ENCODE measurements around the gene MIB2. TPM values are rescaled to one million over a fixed set of nuclear protein-coding genes. Genes with fewer than 3 reads are reported as not detected.
"Not testable (repeated sequence)": the region's sequence is repeated elsewhere in the genome, so short reads cannot be mapped to it uniquely, and the experiment has no call there.

Gene MIB2
- total RNA-seq, 1 donor from 2014 or later, result 108 TPM

DNA sequence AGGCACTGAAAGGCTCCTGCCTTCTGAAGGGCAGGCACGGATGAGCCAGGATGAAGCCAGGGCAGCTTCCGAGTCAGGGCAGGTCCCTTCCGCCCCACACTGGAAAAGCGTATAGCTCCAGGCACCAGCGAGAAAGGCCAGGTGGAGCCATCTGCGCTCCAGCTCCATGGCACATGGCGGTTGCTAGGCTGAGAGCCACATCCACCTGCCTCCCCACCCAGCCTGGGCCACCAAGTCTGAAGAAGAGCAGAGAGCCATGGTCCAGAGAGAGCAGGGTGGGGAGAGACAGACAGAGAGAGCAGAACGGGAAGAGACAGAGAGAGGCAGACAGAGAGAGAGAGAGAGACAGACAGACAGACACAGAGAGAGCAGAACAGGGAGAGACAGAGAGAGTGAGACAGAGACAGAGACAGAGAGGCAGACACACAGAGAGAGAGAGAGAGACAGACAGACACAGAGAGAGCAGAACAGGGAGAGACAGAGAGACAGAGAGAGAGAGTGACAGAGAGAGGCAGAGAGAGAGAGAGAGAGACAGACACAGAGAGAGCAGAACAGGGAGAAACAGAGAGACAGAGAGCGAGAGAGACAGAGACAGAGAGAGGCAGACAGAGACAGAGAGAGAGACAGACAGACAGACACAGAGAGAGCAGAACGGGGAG, 20.6 kb upstream of the MIB2 start:
- no peak for DNase-seq (ENCODE audit: extremely low spot score, unreplicated experiment)
- Mint-ChIP-seq H3K27me3 (ENCODE audit: unreplicated experiment) (no peaks in the 10 kb centered on the region), H3K36me3 (ENCODE audit: unreplicated experiment) (no peaks in the 10 kb centered on the region), H3K4me1 (ENCODE audit: unreplicated experiment) (peaks cover 12% of the 10 kb centered on the region), H3K9me3 (ENCODE audit: unreplicated experiment) (no peaks in the 10 kb centered on the region), H3K4me3 (ENCODE audit: unreplicated experiment) (no peak overlapping the region), H3K27ac (ENCODE audit: unreplicated experiment) (no peak overlapping the region)
- TF ChIP-seq, protein P1, sequence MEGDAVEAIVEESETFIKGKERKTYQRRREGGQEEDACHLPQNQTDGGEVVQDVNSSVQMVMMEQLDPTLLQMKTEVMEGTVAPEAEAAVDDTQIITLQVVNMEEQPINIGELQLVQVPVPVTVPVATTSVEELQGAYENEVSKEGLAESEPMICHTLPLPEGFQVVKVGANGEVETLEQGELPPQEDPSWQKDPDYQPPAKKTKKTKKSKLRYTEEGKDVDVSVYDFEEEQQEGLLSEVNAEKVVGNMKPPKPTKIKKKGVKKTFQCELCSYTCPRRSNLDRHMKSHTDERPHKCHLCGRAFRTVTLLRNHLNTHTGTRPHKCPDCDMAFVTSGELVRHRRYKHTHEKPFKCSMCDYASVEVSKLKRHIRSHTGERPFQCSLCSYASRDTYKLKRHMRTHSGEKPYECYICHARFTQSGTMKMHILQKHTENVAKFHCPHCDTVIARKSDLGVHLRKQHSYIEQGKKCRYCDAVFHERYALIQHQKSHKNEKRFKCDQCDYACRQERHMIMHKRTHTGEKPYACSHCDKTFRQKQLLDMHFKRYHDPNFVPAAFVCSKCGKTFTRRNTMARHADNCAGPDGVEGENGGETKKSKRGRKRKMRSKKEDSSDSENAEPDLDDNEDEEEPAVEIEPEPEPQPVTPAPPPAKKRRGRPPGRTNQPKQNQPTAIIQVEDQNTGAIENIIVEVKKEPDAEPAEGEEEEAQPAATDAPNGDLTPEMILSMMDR (IDR thresholded peaks at IDR 0.05), result no peak

DNA sequence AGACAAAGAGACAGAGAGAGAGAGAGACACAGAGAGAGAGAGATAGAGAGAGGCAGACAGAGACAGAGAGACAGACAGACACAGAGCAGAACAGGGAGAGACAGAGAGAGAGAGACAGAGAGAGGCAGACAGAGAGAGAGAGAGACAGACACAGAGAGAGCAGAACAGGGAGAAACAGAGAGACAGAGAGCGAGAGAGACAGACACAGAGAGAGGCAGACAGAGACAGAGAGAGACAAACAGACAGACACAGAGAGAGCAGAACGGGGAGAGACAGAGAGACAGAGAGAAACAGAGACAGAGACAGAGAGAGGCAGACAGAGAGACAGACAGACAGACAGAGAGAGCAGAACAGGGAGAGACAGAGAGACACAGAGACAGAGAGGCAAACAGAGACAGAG, 20.0 kb upstream of the MIB2 start:
- H3K27ac Mint-ChIP-seq (ENCODE audit: unreplicated experiment); H3K9me3 Mint-ChIP-seq (ENCODE audit: unreplicated experiment); H3K4me3 Mint-ChIP-seq (ENCODE audit: unreplicated experiment); H3K36me3 Mint-ChIP-seq (ENCODE audit: unreplicated experiment); H3K27me3 Mint-ChIP-seq (ENCODE audit: unreplicated experiment); DNase-seq (ENCODE audit: extremely low spot score, unreplicated experiment): not testable (repeated sequence)
- H3K4me1 Mint-ChIP-seq (ENCODE audit: unreplicated experiment), result peaks cover 12% of the 10 kb centered on the region

DNA sequence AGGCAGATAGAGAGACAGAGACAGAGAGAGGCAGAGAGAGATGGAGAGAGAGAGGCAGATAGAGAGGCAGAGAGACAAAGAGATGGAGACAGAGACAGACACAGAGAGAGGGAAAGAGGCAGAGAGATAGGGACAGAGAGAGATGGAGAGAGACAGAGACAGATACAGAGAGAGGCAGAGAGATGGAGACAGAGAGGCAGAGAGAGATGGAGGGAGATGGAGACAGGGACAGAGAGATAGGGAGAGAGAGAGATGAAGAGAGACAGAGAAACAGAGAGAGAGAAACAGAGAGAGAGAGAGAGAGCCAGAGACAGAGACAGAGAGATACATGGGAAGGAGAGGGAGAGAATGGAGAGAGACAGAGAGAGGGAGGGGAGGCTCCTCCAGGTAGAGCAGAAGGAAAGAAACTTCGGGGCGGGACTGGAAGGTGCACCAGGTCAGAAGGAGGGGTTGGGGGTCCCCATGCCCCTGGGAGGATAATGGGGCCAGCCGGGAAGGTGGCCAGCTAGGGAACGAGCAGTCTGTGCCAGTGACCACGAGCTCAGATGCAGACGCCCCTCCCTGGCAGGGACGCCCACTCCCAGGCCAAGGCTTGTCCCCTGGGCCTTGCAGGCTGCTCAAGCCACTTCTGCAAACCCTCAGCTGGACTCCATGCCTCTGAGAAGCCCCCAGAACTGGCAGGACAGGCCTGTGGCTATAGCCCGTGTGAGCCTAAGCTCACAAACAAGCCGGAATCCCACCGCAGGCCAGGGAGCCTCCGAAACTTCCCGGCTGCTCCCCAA, 18.6 kb upstream of the MIB2 start:
- peaks cover 12% of the 10 kb centered on the region for H3K4me1 Mint-ChIP-seq (ENCODE audit: unreplicated experiment)
- no peaks in the 10 kb centered on the region for H3K36me3 Mint-ChIP-seq (ENCODE audit: unreplicated experiment)

DNA sequence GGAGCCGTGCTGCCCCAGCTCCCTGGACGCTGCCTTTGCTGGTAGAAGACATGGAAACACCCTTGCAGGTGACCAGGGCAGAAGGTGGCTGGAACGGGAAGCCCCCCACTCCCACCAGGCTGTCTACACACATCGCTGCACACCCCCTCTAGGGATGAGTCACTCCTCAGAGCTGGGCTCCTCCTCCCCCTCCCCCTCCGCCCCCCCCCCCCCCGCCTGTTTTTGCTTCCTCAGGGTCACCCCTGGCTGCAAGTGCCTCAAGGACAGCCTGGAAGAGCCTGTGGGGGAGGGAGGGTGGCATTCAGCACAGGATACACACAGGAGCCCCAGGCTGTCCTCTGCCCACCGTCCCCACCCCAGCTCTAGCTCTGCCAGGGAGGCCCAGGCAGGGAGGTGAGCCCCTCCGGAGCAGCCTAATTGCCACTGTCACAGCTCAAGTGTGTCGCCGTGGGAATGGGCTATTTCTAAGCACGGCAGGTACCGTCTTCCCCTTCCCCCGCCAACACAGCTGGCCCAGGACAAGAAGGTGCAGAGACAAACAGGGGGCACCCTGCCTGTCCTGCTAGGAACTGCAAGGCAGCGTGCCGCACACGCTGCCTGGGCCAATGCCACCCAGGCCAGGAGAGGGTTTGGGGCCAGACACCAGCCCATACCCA, 17.9 kb upstream of the MIB2 start:
- TF ChIP-seq, protein P1 (IDR thresholded peaks at IDR 0.05), result peak; percentile 39
- H3K4me1 Mint-ChIP-seq (ENCODE audit: unreplicated experiment), result peaks cover 12% of the 10 kb centered on the region
- peak overlapping the region; percentile 55 for H3K4me3 Mint-ChIP-seq (ENCODE audit: unreplicated experiment)
- H3K9me3 Mint-ChIP-seq (ENCODE audit: unreplicated experiment), result no peaks in the 10 kb centered on the region
- no peak for DNase-seq (ENCODE audit: extremely low spot score, unreplicated experiment)
- H3K36me3 Mint-ChIP-seq (ENCODE audit: unreplicated experiment), result no peaks in the 10 kb centered on the region
- no peak overlapping the region for H3K27ac Mint-ChIP-seq (ENCODE audit: unreplicated experiment)
- H3K27me3 Mint-ChIP-seq (ENCODE audit: unreplicated experiment), result no peaks in the 10 kb centered on the region

More for the DNA sequence above, 18.6 kb upstream of the MIB2 start:
- DNase-seq (ENCODE audit: extremely low spot score, unreplicated experiment), result no peak
- Mint-ChIP-seq H3K4me3 (ENCODE audit: unreplicated experiment) (no peak overlapping the region), H3K9me3 (ENCODE audit: unreplicated experiment) (no peaks in the 10 kb centered on the region), H3K27me3 (ENCODE audit: unreplicated experiment) (no peaks in the 10 kb centered on the region), H3K27ac (ENCODE audit: unreplicated experiment) (no peak overlapping the region)
- TF ChIP-seq, protein P1 (IDR thresholded peaks at IDR 0.05), result no peak

DNA sequence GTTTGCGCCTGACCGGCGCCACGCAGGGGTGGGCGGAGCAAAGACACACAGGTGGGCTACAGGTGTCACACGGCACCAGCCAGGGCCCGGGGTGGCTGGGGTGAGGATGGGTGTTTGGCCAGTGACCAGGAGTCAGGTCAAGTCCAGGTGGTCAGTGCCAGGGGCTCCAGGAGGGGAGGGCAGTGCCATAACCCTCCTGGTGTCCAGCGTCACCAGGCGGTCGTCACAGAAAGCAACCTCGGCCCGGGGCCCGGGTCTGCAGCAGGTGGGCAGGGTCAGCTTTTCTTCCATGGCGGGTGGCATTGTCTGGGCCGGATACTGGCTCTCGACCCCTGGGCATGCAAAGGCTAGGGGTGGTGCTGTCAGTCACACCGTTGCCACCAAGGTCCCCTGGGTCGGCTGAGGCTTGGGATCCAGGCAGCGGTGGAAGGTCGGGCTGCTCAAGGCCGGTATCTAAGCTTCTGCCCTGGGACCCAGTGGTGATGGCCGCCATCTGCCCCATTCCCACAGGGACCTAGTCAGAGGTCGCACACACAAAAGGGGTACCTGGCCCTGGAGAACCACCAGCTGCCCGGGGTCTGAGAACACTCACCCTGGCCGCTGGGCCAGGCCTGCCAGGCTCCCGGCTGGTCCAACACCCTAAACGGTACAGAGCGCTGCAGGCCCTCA, 17.1 kb upstream of the MIB2 start:
- Mint-ChIP-seq H3K36me3 (ENCODE audit: unreplicated experiment) (no peaks in the 10 kb centered on the region), H3K4me3 (ENCODE audit: unreplicated experiment) (peak overlapping the region; percentile 71), H3K4me1 (ENCODE audit: unreplicated experiment) (peaks cover 12% of the 10 kb centered on the region), H3K27ac (ENCODE audit: unreplicated experiment) (no peak overlapping the region), H3K9me3 (ENCODE audit: unreplicated experiment) (no peaks in the 10 kb centered on the region), H3K27me3 (ENCODE audit: unreplicated experiment) (no peaks in the 10 kb centered on the region)
- DNase-seq (ENCODE audit: extremely low spot score, unreplicated experiment), result peak; percentile 84
- TF ChIP-seq, protein P1 (IDR thresholded peaks at IDR 0.05), result no peak
